Hematopoietic multipotent progenitor cell treated with erythropoietin and hydrocortisone succinate and interleukin-3 and kit ligand, for 17 days (in vitro differentiated cells): Measurements from ENCODE around the gene ZNF225.
"Not testable (repeated sequence)": the region's sequence is repeated elsewhere in the genome, so short reads cannot be mapped to it uniquely, and the experiment has no call there.

Source experiments
- DNase-seq: peaks from one replicate; pipeline ENCODE4 v3.0.0-alpha.2; 2015; ENCODE audit warnings: low spot score

ZNF225 gene

GRCh38 chr19:44113138-44113783 lies at the start of gene ZNF225:
ZNF225 (plus strand) TSS chr19:44113399; CDS start chr19:44115828, 2,429 bp downstream.
- DNase-seq: peak; percentile 97

DNA sequence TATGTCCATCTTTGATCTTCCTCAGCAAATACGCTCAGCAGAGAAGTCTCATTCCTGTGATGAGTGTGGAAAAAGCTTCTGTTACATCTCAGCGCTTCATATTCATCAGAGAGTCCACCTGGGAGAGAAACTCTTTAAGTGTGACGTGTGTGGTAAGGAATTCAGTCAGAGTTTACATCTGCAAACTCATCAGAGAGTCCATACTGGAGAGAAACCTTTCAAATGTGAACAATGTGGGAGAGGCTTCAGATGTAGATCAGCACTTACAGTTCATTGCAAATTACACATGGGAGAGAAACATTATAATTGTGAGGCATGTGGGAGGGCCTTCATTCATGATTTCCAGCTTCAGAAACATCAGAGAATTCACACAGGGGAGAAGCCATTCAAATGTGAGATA lies 46.9 kb upstream of the ZNF225 start:
- DNase-seq: no peak

GRCh38 chr19:44069415-44069814 lies 43.8 kb upstream of the ZNF225 start:
- no peak for DNase-seq

DNA sequence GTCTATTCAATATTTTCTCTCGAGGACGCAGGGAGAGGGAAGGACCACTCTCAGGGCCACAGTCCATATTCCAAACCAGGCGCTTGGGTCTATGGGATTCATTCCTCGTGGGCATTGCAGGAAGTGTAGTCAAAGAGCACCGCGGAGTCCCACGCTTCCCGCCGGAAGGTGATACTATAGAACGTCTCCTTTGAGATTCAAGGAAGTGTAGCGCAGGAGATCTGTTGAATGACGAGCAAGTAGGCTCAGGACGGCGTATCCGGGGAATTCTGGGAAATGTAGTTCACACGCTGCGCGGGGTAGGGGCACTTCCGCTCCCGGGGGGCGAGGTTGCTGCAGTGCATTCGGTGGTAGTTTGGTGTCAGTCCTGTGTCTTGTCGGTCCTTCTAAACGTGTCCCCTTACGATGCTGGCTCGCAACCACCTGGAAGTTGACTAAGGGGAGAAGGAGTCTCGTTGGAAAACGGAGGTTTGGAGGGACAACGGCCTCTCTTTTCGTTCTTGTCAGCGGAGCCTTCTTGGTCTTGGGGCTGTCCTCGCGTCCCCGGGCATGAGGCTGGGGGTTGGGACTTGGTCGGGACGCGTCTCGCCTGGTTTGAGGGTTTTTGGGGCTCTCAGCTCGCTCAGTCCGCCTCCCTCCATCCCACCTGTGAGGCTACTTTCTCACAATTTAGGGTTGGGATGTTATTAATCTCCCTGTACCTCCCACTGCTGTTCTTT lies 41.2 kb upstream of the ZNF225 start, which contains the start of gene ZNF284:
Gene ZNF284, plus strand, starts transcription at position 336 of the 719 bp plus-strand sequence. CDS start 4,231 bp downstream, outside the sequence.
- peak; percentile 70 for DNase-seq

- DNase-seq: no peak
Measured at GRCh38 chr19:44072543-44073401, 40.4 kb upstream of the ZNF225 start.

DNA sequence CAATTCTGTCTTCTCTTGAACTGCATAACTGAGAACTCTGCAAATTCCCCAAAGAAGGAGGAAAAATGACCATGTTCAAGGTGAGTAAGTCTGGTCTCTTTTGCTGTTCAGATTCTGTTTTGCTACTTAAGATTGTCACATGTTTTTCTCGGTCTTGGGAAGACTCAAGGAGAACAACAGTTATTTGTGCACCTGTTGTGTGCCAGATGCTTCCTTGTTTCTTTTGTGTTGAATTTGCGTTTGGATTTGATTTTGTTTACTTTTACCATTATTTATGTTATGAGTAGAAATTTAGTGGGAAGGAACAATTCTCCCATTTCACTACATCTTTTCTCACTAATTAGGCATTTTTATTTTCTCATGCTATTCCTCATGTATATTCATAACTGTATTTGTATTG lies 36.9 kb upstream of the ZNF225 start:
- no peak for DNase-seq

DNA sequence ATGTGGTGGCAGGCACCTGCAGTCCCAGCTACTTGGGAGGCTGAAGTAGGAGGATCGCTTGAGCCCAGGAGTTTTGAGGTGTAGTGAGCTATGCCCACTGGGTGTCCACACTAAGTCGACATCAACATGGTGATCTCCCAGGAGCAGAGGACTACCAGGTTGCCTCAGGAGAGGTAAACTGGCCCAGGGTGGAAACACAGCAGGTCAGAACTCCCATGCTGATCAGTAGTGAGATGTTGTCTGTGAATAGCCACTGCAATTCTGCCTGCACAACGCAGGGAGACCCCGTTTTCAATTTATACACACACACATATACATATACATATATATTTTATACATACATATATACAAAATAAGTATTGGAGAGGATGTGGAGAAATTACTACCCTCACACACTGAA lies 21.1 kb upstream of the ZNF225 start:
- no peak for DNase-seq

DNA sequence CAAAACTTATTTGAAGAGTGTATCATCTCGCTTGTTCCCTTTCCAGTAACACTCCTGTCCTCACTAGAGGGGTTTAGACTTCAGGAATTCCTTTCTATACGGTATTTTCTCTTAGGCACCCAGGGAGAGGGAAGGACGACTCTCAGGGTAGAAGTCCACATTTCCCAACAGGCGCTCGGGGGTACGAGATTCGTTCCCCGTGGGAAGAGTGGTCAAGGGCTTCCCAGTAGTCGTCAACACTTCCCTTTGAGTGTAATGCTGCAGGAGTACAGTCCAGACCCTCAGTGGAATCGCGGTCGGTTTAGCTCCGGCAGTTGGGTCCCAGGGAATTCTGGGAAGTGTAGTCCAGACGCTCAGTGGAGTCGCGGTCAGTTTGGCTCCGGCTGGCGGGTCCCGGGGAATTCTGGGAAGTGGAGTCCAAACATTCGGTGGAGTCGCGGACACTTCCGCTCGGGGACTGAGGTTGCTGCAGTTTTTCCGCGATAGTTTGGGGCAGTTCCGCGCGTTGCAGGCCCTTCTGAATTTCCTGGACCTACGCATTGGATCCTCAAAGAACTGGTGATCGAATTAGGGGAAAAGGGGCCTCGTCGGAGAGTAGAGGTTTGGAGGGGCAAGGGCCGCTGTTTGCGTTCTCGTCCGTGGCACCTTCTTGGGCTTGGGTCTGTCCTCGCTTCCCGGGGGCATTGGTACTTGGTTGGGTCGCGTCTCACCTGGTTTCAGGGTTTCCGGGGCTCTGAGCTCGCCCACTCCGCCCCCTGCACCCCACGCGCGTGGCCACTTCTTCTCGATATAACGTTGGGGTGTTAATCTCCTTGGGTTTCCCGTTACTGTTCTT lies 19.1 kb upstream of the ZNF225 start, which contains the start of gene ZNF224:
Gene ZNF224, plus strand, starts transcription at position 431 of the 835 bp plus-strand sequence. CDS start 3,513 bp downstream, outside the sequence.
- DNase-seq: peak; percentile 89

DNA sequence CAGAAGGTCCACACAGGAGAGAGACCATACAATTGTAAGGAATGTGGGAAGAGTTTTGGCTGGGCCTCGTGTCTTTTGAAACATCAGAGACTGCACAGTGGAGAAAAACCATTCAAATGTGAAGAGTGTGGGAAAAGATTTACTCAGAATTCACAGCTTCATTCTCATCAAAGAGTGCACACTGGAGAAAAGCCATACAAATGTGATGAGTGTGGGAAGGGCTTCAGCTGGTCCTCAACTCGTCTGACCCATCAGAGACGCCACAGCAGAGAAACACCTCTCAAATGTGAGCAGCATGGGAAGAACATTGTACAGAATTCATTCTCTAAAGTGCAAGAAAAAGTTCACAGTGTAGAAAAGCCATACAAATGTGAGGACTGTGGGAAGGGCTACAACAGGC lies 5.4 kb upstream of the ZNF225 start:
- no peak for DNase-seq

DNA sequence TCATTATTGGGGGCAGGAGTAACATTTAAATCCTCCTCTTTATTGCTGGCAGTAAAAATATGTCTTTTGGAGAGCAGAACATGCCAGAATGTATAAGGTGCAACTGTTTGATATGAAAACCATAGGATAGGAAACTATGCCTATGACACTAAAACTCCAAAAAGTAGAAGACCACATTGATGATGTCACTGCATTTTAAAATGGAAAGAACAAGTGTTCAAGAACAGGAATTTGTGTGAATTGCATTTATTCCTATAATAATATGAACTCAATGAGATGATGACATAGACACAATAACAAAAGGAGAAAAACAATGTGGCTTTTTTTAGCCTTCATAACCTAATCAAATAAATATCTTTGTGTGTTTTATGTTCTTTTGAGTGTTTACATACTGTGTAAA lies 3.7 kb upstream of the ZNF225 start:
- DNase-seq: no peak

DNA sequence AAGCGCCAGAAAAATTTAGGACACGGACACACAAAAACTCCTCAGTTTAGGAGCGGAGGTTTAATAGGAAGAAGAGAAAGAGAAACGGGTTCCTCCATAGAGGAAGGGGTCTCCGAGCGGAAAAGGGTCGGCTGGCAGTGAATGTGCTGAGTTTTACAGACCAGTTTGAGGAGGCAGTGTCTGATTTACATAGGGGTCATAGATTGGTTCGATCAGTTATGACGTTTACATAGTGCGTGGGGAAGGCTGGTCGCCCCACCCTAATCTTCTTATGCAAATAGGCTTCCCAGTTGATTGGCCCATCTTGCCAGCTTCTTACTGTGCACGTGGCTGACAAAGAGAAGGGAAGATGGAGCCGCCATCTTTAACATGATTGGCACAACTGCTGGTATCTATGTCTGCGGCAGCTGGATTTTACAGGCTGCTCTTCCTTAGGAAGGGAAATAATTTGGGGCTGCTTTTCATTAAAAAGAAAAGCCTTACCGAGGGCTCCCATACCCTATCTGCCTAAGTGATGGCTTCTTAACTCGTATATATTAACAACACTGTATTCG lies 1.2 kb upstream of the ZNF225 start:
- peak; percentile 37 for DNase-seq

DNA sequence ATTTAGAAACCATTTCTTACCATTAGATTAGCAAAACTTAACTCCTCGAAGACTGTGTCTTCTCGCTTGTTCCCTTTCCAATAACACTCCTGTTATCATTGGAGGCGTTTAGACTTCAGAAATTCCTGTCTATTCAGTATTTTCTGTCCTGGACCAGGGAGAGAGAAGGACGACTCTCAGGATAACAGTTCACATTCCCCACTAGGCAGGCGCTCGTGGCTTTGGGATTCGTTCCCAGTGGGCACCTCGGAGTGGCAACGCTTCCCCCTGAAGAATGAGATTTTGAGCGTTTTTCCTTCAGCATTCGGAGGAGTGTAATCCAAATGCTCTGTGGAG lies 429 bp upstream of the ZNF225 start:
- DNase-seq: no peak

- DNase-seq: peak; percentile 10
Measured at GRCh38 chr19:44113784-44114390, 688 bp downstream of the ZNF225 start.

DNA sequence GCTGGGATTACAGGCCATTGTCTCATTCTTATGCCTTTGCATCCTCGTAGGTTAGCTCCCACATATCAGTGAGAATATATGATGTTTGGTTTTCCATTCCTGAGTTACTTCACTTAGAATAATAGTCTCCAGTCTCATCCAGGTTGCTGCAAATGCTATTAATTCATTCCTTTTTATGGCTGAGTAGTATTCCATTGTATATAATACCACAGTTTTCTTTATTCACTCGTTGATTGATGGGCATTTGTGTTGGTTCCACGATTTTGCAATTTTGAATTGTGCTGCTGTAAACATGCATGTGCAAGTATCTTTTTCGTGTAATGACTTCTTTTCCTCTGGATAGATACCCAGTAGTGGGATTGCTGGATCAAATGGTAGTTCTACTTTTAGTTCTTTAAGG lies 8.0 kb downstream of the ZNF225 start:
- not testable (repeated sequence) for DNase-seq

GRCh38 chr19:44131955-44132354 lies 18.8 kb downstream of the ZNF225 start:
- DNase-seq: no peak

DNA sequence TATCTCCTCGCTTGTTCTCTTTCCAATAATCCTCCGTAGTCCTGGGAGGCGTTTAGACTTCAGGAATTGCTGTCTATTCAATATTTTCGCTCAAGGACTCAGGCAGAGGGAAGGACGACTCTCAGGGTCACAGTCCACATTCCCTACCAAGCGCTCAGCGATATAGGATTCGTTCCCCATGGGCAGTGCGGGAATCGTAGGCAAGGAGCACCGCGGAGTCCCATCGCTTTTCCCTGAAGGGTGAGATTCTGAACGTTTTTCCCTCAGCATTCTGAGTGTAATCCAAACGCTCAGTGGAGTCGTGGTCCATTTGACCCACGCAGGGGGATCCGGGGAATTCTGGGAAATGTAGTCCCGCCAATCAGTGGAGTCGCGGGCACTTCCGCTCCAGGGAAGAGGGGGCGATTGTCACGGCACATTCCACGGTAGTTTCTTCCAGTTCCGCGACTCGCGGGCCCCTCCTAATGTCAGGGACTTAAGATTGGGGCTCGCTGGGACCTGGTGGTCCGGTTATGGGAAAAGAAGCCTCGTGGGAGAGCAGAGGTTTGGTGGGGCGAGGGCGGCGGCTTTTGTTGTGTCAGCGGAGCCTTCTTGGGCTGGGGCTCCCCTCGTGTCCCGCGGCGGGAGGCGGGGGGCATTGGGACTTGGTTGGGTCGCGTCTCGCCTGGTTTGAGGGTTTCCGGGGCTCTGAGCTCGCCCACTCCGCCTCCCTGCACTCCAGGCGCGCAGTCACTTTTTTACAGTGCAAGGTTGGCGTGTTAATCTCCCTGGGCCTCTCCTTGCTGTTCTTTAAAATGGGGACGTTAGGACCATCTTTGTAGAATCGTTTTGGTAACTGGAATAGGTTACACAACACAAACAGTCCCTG lies 28.2 kb downstream of the ZNF225 start, which contains the start of gene ZNF234:
Gene ZNF234, plus strand, starts transcription at position 364 of the 868 bp plus-strand sequence. CDS start 3,079 bp downstream, outside the sequence.
- peak; percentile 72 for DNase-seq

- DNase-seq: no peak
Measured at GRCh38 chr19:44142059-44142433, 28.8 kb downstream of the ZNF225 start.

- DNase-seq: no peak
Measured at GRCh38 chr19:44149776-44150175, 36.6 kb downstream of the ZNF225 start.

DNA sequence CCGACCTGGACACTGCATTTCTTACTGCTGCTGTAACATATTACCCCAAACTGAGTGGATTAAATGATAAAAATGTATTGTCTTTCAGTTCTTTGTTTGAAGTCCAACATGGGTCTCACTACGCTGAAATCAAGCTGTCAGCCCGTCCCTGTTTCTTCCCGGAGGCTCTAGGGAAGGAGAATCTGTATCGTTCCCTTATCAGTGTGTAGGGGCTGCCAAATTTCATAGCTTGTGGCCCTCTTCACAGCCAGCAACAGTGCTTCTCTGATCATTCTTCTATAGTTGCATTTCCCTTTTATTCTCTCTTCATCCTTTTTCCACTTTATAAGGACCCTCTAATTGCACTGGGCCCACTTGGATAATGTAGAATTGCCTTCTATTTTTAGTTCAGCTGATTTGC lies 38.3 kb downstream of the ZNF225 start:
- DNase-seq: no peak

- DNase-seq: no peak
Measured at GRCh38 chr19:44156475-44156874, 43.3 kb downstream of the ZNF225 start.
